H9 (cell line): ENCODE results near the gene SHISA8. TPM values are rescaled to one million over a fixed set of nuclear protein-coding genes. Genes with fewer than 3 reads are reported as not detected.

Source experiments
- DNase-seq: peaks from one replicate; pipeline ENCODE4 v3.0.0-alpha.2; 2017
- H2AFZ ChIP-seq: one replicate; pipeline ENCODE4 v1.6.1; 2013; ENCODE audit warnings: mild to moderate bottlenecking, low read length, control low read depth, moderate library complexity
- H2AK5ac ChIP-seq: 2 replicates; pipeline ENCODE4 v1.6.1; 2013; ENCODE audit warnings: low read length, control low read depth, mixed read lengths; ENCODE audit not compliant: insufficient read length
- H2BK120ac ChIP-seq: one replicate; pipeline ENCODE4 v1.6.1; 2013; ENCODE audit warnings: low read depth, mild to moderate bottlenecking, low read length, control low read depth, inconsistent platforms; ENCODE audit not compliant: poor library complexity, severe bottlenecking
- H2BK12ac ChIP-seq: 2 replicates; pipeline ENCODE4 v1.6.1; 2013; ENCODE audit warnings: low read length, control low read depth, mixed read lengths, low read depth; ENCODE audit not compliant: insufficient read length
- H2BK15ac ChIP-seq: 2 replicates; pipeline ENCODE4 v1.6.1; 2013; ENCODE audit warnings: low read depth, low read length, control low read depth
- H2BK20ac ChIP-seq: one replicate; pipeline ENCODE4 v1.6.1; 2013; ENCODE audit warnings: low read depth, mild to moderate bottlenecking, low read length, control low read depth, inconsistent platforms; ENCODE audit not compliant: poor library complexity, severe bottlenecking
- H2BK5ac ChIP-seq: 2 replicates; pipeline ENCODE4 v1.6.1; 2013; ENCODE audit warnings: low read length, control low read depth, mixed read lengths; ENCODE audit not compliant: insufficient read length
- H3K14ac ChIP-seq: 2 replicates; pipeline ENCODE4 v1.6.1; 2013; ENCODE audit warnings: low read length, control low read depth; ENCODE audit not compliant: insufficient read depth
- H3K18ac ChIP-seq: 2 replicates; pipeline ENCODE4 v1.6.1; 2013; ENCODE audit warnings: low read depth, mild to moderate bottlenecking, mixed read lengths, low read length, control low read depth; ENCODE audit not compliant: insufficient read length
- H3K23ac ChIP-seq: 2 replicates; pipeline ENCODE4 v1.6.1; 2013; ENCODE audit warnings: low read length, control low read depth, mixed read lengths, low read depth; ENCODE audit not compliant: insufficient read length
- H3K23me2 ChIP-seq: 2 replicates; pipeline ENCODE4 v1.6.1; 2013; ENCODE audit warnings: low read depth, mild to moderate bottlenecking, mixed read lengths, low read length, control low read depth; ENCODE audit not compliant: insufficient read length, poor library complexity, severe bottlenecking
- H3K27ac ChIP-seq: 2 replicates; pipeline ENCODE4 v1.5.1; 2013; ENCODE audit warnings: low read length, control low read depth, mixed read lengths, low read depth; ENCODE audit not compliant: insufficient read length
- H3K27me3 ChIP-seq: 2 replicates; pipeline ENCODE4 v1.6.1; 2013; ENCODE audit warnings: low read length, control low read depth, inconsistent platforms; ENCODE audit not compliant: insufficient read depth
- H3K4ac ChIP-seq: 2 replicates; pipeline ENCODE4 v1.6.1; 2013; ENCODE audit warnings: low read depth, mild to moderate bottlenecking, control low read depth, inconsistent platforms, low read length, moderate library complexity
- H3K4me1 ChIP-seq: 2 replicates; pipeline ENCODE4 v1.6.1; 2013; ENCODE audit warnings: low read length, control low read depth, inconsistent platforms; ENCODE audit not compliant: insufficient read depth
- H3K4me2 ChIP-seq: 2 replicates; pipeline ENCODE4 v1.6.1; 2013; ENCODE audit warnings: low read length, control low read depth, mixed read lengths; ENCODE audit not compliant: insufficient read length, insufficient read depth
- H3K56ac ChIP-seq: 2 replicates; pipeline ENCODE4 v1.6.1; 2013; ENCODE audit warnings: low read depth, mild to moderate bottlenecking, mixed read lengths, low read length, control low read depth; ENCODE audit not compliant: insufficient read length
- H3K79me1 ChIP-seq: 2 replicates; pipeline ENCODE4 v1.6.1; 2013; ENCODE audit warnings: low read depth, mild to moderate bottlenecking, moderate library complexity, low read length, control low read depth, inconsistent platforms; ENCODE audit not compliant: insufficient read depth, poor library complexity, severe bottlenecking
- H3K79me2 ChIP-seq: 2 replicates; pipeline ENCODE4 v1.6.1; 2013; ENCODE audit warnings: low read length, control low read depth, inconsistent platforms; ENCODE audit not compliant: insufficient read depth
- H3K9ac ChIP-seq: 2 replicates; pipeline ENCODE4 v1.6.1; 2013; ENCODE audit warnings: low read length, control low read depth, mixed read lengths; ENCODE audit not compliant: insufficient read length; ENCODE audit errors: extremely low read depth
- H3K9me3 ChIP-seq: one replicate; pipeline ENCODE4 v1.6.1; 2013; ENCODE audit warnings: low read depth, low read length, inconsistent platforms; ENCODE audit not compliant: control insufficient read depth
- H3T11ph ChIP-seq: one replicate; pipeline ENCODE4 v1.6.1; 2013; ENCODE audit warnings: mild to moderate bottlenecking, low read length, control low read depth, inconsistent platforms
- H4K20me1 ChIP-seq: one replicate; pipeline ENCODE4 v1.6.1; 2013; ENCODE audit not compliant: control insufficient read depth, insufficient read length, insufficient read depth
- H4K5ac ChIP-seq: 2 replicates; pipeline ENCODE4 v1.6.1; 2013; ENCODE audit warnings: low read depth, mild to moderate bottlenecking, mixed read lengths, low read length, control low read depth; ENCODE audit not compliant: insufficient read length
- H4K8ac ChIP-seq: replicated peaks from 2 replicates; pipeline ENCODE4 v1.6.1; 2013; ENCODE audit warnings: low read length, control low read depth, mixed read lengths, low read depth; ENCODE audit not compliant: insufficient read length
- H4K91ac ChIP-seq: 2 replicates; pipeline ENCODE4 v1.6.1; 2013; ENCODE audit warnings: low read depth, mild to moderate bottlenecking, moderate library complexity, mixed read lengths, low read length, control low read depth; ENCODE audit not compliant: insufficient read length
- H3K27ac Mint-ChIP-seq, 3 experiments: 2 replicates in 2 of 3; 3 replicates in 1 of 3; pipeline ENCODE4 v1.8.0; 2020 to 2021; ENCODE audit warnings: mixed read lengths in 3 of 3, mild to moderate bottlenecking in 1 of 3, moderate library complexity in 1 of 3
- H3K27me3 Mint-ChIP-seq: 2 replicates; pipeline ENCODE4 v1.8.0; 2021; ENCODE audit warnings: low read depth, mild to moderate bottlenecking, moderate library complexity, mixed read lengths
- H3K36me3 Mint-ChIP-seq, 3 experiments: 2 replicates in 2 of 3; 3 replicates in 1 of 3; pipeline ENCODE4 v1.8.0; 2020 to 2021; ENCODE audit warnings: low read depth in 3 of 3, mixed read lengths in 3 of 3; ENCODE audit not compliant: insufficient read depth in 1 of 3
- H3K4me1 Mint-ChIP-seq, 2 experiments: 2 replicates each; pipeline ENCODE4 v1.8.0; 2020; ENCODE audit warnings: mixed read lengths in 2 of 2
- H3K4me3 Mint-ChIP-seq, 2 experiments: 2 replicates in 1 of 2; 3 replicates in 1 of 2; pipeline ENCODE4 v1.8.0; 2020 to 2021; ENCODE audit warnings: mild to moderate bottlenecking in 2 of 2, mixed read lengths in 2 of 2, moderate library complexity in 1 of 2
- H3K9me3 Mint-ChIP-seq, 2 experiments: 2 replicates in 1 of 2; 3 replicates in 1 of 2; pipeline ENCODE4 v1.8.0; 2020; ENCODE audit warnings: mild to moderate bottlenecking in 2 of 2, mixed read lengths in 2 of 2, moderate library complexity in 1 of 2
- CTCF ChIP-seq: fragments of 200-600 bp; sonication (generic); conservative IDR thresholded peaks from 3 replicates; pipeline ENCODE4 v1.8.0; 2021; ENCODE audit warnings: antibody characterized with exemption, mild to moderate bottlenecking
- WGBS: extraction: QIAGEN DNeasy Blood & Tissue Kit; methylation state at CpG from one replicate; pipeline ENCODE4 v1.1.7; 2013; ENCODE audit warnings: missing lambda C conversion rate, low lambda C conversion rate, mixed read lengths; ENCODE audit not compliant: insufficient read length; ENCODE audit errors: extremely low coverage; 5-methylcytosine and 5-hydroxymethylcytosine counted together
- total RNA-seq: library from RNA; stranded (reverse); gene quantifications from 2 replicates; pipeline ENCODE4 v1.2.1, GENCODE V29; 2021

The SHISA8 gene
- total RNA-seq, 1 experiment from 2014 or later, result 1.4 TPM

- H4K20me1 ChIP-seq, result peaks cover 2% of the 10 kb centered on the region
- no peak overlapping the region for H4K5ac ChIP-seq
- H3K27ac Mint-ChIP-seq, result 0 out of 7 replicates have a peak overlapping the region, but pooled peaks of 1 of the 3 experiments have one; percentile 70
- peaks cover 6% of the 10 kb centered on the region for H3K27me3 Mint-ChIP-seq
- no peak overlapping the region for H4K91ac ChIP-seq
- no peak overlapping the region for H3K56ac ChIP-seq
- H2BK5ac ChIP-seq, result no peak overlapping the region
- H3K9me3 Mint-ChIP-seq, result no peaks in the 10 kb centered on the region; a peak in 1 of 5 replicates
- H2BK20ac ChIP-seq, result no peak overlapping the region
- TF ChIP-seq CTCF, result no peak
- H3K18ac ChIP-seq, result no peak overlapping the region
- DNase-seq, result no peak
- H3K79me2 ChIP-seq, result no peaks in the 10 kb centered on the region
- no peak overlapping the region for H3K4me3 Mint-ChIP-seq
- no peak overlapping the region for H2AFZ ChIP-seq
- no peak overlapping the region for H2BK15ac ChIP-seq
- H3K23ac ChIP-seq, result no peak overlapping the region
- H3T11ph ChIP-seq, result no peak overlapping the region
- no peak overlapping the region for H3K9ac ChIP-seq
- no peaks in the 10 kb centered on the region for H3K27me3 ChIP-seq
- no peak overlapping the region for H3K4ac ChIP-seq
- H3K27ac ChIP-seq, result no peak overlapping the region
- H3K79me1 ChIP-seq, result no peaks in the 10 kb centered on the region
- no peak overlapping the region for H3K4me2 ChIP-seq
- H3K14ac ChIP-seq, result no peak overlapping the region
- H2BK120ac ChIP-seq, result no peak overlapping the region
- H2AK5ac ChIP-seq, result no peak overlapping the region
- peaks cover 21 to 38% (median 36%) of the 10 kb centered on the region in 3 experiments; a peak in 6 of 7 replicates for H3K36me3 Mint-ChIP-seq
- no peak overlapping the region for H4K8ac ChIP-seq
- no peaks in the 10 kb centered on the region for H3K23me2 ChIP-seq
- H3K4me1 ChIP-seq, result no peaks in the 10 kb centered on the region
- WGBS, result no CpG with 5 or more reads among the region's 9 CpGs
- H3K4me1 Mint-ChIP-seq, result peaks cover 4 to 9% of the 10 kb centered on the region in 2 experiments; a peak in 2 of 4 replicates
- H3K9me3 ChIP-seq, result no peaks in the 10 kb centered on the region
- no peak overlapping the region for H2BK12ac ChIP-seq
Observed at GRCh38 chr22:41935509-41935908, 20.6 kb upstream of the SHISA8 start.
